Type B pancreatic cell (in vitro differentiated cells): ENCODE measurements around the gene RNF38. TPM values are rescaled to one million over a fixed set of nuclear protein-coding genes. Genes with fewer than 3 reads are reported as not detected.

Source experiments
- DNase-seq: peaks from one replicate; pipeline ENCODE4 v3.0.0; 2021; ENCODE audit warnings: mixed read lengths; ENCODE audit not compliant: unreplicated experiment; ENCODE audit errors: extremely low spot score
- H3K27ac Mint-ChIP-seq: 2 replicates; pipeline ENCODE4 v1.8.0; 2021; ENCODE audit warnings: mild to moderate bottlenecking, mixed read lengths
- H3K27me3 Mint-ChIP-seq: 2 replicates; pipeline ENCODE4 v1.8.0; 2021; ENCODE audit warnings: mixed read lengths
- H3K36me3 Mint-ChIP-seq: 2 replicates; pipeline ENCODE4 v1.8.0; 2021; ENCODE audit warnings: mixed read lengths
- H3K4me1 Mint-ChIP-seq: one replicate; pipeline ENCODE4 v1.8.0; 2021; ENCODE audit warnings: mixed read lengths; ENCODE audit not compliant: unreplicated experiment
- H3K4me3 Mint-ChIP-seq: 2 replicates; pipeline ENCODE4 v1.8.0; 2021; ENCODE audit warnings: mild to moderate bottlenecking, mixed read lengths
- H3K9me3 Mint-ChIP-seq: 2 replicates; pipeline ENCODE4 v1.8.0; 2021; ENCODE audit warnings: mixed read lengths
- total RNA-seq: library from RNA; stranded (reverse); gene quantifications from 2 replicates; pipeline ENCODE4 v1.2.1, GENCODE V29; 2021; ENCODE audit warnings: low replicate concordance
- TF ChIP-seq, protein P1 (sequence below): fragments of 200-600 bp; sonication (generic); conservative IDR thresholded peaks from 2 replicates; pipeline ENCODE4 v1.5.0; 2021; ENCODE audit warnings: antibody characterized with exemption, mild to moderate bottlenecking

RNF38 gene
- total RNA-seq, 1 donor from 2014 or later, result 39.9 TPM

DNA sequence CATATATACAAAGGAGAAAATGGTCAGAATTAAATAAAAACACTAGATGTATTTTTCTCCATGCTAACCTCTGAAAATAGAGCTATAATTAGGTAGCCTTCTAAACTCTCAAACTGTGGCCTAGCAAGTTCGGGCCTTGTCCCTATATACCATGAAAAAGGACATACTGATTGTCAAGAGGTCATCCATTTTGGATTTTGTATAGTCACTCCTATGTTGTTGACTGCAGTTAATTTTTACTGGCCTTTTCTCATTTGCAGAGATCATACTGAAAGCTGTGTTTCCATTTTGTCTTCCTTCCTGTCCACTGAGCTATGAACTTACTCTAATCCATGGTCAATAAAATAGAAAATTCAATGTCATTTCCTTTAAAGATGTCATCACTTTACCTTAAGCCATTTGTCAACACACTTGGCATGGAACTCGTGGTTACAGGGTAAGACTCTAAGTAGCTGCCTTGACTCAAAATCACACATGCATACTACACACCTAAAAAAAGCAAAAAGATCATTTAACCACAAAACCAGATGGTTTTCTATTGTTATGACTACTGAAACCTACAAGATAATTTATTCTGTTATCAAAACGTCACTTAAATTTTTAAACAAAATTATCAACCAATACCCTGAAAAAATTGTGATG lies 58.0 kb downstream of the RNF38 start:
- Mint-ChIP-seq H3K27ac (no peak overlapping the region), H3K9me3 (no peaks in the 10 kb centered on the region), H3K27me3 (no peaks in the 10 kb centered on the region), H3K4me1 (no peaks in the 10 kb centered on the region), H3K36me3 (peaks cover 47% of the 10 kb centered on the region), H3K4me3 (no peak overlapping the region)
- TF ChIP-seq, protein P1, sequence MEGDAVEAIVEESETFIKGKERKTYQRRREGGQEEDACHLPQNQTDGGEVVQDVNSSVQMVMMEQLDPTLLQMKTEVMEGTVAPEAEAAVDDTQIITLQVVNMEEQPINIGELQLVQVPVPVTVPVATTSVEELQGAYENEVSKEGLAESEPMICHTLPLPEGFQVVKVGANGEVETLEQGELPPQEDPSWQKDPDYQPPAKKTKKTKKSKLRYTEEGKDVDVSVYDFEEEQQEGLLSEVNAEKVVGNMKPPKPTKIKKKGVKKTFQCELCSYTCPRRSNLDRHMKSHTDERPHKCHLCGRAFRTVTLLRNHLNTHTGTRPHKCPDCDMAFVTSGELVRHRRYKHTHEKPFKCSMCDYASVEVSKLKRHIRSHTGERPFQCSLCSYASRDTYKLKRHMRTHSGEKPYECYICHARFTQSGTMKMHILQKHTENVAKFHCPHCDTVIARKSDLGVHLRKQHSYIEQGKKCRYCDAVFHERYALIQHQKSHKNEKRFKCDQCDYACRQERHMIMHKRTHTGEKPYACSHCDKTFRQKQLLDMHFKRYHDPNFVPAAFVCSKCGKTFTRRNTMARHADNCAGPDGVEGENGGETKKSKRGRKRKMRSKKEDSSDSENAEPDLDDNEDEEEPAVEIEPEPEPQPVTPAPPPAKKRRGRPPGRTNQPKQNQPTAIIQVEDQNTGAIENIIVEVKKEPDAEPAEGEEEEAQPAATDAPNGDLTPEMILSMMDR, result no peak
- DNase-seq, result no peak

DNA sequence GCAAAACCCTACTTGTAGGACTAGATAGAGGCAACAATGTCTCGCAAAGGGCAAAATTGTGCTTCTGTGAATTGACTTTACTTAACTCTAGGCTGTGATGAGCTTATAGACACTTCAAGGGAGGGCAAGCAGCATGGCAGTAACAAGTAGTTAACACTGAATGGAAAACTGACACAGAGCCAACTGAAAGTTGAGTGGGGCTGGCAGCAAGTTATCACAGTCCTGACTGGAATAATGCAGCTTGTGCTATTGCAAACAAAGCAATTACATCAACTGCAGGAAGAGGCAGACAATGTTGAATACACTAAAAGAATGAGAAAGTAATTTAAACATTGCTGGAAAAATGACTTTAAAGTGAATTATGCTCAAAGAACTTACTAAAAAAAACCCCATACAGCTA lies 62.2 kb downstream of the RNF38 start:
- DNase-seq, result no peak
- H3K27ac Mint-ChIP-seq, result no peak overlapping the region
- H3K9me3 Mint-ChIP-seq, result no peaks in the 10 kb centered on the region
- H3K36me3 Mint-ChIP-seq, result peaks cover 34% of the 10 kb centered on the region
- TF ChIP-seq, protein P1, result no peak
- H3K27me3 Mint-ChIP-seq, result no peaks in the 10 kb centered on the region
- H3K4me1 Mint-ChIP-seq, result no peaks in the 10 kb centered on the region
- no peak overlapping the region for H3K4me3 Mint-ChIP-seq

DNA sequence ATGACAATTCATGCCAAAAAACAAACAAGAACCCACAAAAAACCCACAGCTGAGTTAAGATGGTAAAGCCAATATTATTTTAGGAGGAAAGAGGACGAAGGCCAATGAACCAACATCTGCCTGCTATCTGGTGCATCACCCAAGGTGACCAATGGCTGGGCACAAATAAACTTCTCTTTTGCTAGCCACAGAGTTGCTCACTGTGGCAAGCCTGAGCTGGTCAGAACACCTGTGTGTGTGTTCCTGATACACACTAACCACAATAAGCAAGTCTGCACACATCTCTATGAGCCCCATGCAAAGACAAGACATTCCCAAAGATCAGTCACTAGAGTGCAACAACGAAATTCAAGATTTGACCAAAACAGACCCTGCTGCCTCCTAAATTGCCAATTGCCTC lies 63.1 kb downstream of the RNF38 start:
- DNase-seq, result no peak
- TF ChIP-seq, protein P1, result no peak
- Mint-ChIP-seq H3K27me3 (no peaks in the 10 kb centered on the region), H3K27ac (no peak overlapping the region), H3K4me3 (no peak overlapping the region), H3K4me1 (no peaks in the 10 kb centered on the region), H3K9me3 (no peaks in the 10 kb centered on the region), H3K36me3 (peaks cover 31% of the 10 kb centered on the region)

DNA sequence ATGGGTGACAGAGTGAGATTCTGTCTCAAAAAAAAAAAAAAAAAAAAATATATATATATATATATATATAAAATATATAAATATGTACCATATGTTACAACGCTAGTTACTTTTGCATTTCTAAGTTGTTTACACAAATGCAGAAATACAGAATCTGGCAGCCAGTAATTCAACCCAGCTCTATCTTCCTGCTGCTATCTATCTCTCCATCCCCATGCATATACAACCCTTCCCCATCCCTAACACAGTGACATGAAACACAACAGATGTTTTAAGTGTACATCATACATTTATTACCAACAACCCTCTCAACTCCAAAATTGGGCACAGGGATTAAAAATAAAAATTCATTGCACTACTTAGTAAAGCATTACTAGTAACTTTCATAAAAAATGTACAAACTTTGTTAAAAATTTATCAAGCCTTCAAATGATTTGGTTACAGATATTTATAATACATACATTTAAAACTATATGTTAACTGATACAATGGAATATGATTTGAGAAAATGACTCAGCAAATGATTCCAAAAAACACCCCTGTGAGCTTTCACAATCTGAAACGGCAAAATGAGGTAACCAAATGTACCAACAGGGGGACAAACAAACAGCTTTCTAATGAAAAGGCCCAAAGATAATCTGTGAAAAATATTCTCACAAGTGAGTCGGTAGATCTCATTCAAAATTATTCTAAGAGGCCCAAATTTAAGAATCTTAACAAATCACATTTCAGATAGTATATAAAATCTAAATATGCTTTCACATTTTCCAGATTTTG lies 63.8 kb downstream of the RNF38 start:
- Mint-ChIP-seq H3K4me3 (no peak overlapping the region), H3K36me3 (peaks cover 28% of the 10 kb centered on the region), H3K4me1 (no peaks in the 10 kb centered on the region), H3K27ac (no peak overlapping the region), H3K9me3 (no peaks in the 10 kb centered on the region), H3K27me3 (no peaks in the 10 kb centered on the region)
- TF ChIP-seq, protein P1, result no peak
- DNase-seq, result no peak

DNA sequence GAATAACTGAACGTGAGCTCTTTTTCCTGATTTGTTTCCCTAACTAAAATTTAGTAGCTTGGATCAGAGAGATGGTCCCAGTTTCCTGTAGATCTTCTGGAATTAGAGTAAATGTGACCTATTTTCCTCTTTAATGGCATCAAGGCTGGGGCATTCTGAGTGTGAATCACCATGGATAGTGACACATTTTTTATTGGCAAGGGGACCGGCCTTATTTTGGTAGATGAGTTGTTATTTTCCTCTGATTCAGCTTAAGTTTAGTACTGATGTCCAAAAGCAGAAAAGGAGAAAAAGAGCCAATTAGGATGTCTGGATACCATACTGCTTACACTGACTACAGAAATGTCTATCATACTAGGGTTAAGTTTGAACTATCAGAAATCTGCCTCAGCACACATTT lies 68.1 kb downstream of the RNF38 start:
- Mint-ChIP-seq H3K27me3 (no peaks in the 10 kb centered on the region), H3K4me3 (no peak overlapping the region), H3K4me1 (peaks cover 17% of the 10 kb centered on the region), H3K36me3 (peaks cover 8% of the 10 kb centered on the region), H3K9me3 (no peaks in the 10 kb centered on the region), H3K27ac (no peak overlapping the region)
- DNase-seq, result no peak
- TF ChIP-seq, protein P1, result no peak
